ENCODE data around the gene HSPBAP1.
"Not testable (repeated sequence)": the region's sequence is repeated elsewhere in the genome, so short reads cannot be mapped to it uniquely, and the experiment has no call there.

HSPBAP1 gene

DNA sequence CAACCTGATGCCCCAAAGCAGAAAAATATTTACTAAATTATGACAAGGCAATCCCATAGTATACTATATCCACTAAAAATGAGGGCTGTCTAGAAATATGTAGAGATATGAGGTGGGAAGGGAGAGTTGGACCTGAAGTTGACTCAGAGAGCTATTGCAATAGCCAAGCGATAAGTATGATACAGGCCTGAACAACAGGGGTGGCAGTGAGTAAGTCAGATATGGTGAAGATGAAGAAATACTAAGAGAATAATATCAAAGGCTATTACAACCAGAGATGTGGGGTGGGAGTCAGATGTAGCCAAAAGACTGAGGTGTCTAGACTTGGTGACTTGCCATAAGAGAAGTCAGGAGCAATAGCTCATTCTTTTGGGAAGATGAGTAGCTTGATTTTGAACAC, 9.2 kb downstream of the HSPBAP1 start:
- no peak for DNase-seq (ENCODE audit: low read depth)

DNA sequence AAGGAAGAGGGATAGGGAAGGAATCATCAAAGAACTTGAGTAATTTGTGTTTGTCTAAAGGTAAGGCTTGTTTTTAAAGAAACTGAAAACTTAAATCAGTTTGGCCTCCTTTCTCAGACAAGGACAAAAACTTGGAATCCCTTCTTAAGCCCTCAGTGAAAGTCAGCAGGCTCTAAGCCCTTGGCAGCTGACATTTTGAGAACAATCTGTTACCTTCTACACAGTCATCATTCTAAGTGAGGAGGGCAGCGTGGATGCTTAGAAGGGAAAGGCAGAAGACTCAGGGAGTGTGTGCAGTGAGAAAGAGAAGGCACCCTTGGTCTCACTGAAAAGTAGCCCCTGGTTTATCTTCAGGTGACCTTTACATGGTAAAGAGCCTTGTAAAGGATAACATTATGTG, 10.8 kb downstream of the HSPBAP1 start:
- DNase-seq (ENCODE audit: low read depth), result no peak

DNA sequence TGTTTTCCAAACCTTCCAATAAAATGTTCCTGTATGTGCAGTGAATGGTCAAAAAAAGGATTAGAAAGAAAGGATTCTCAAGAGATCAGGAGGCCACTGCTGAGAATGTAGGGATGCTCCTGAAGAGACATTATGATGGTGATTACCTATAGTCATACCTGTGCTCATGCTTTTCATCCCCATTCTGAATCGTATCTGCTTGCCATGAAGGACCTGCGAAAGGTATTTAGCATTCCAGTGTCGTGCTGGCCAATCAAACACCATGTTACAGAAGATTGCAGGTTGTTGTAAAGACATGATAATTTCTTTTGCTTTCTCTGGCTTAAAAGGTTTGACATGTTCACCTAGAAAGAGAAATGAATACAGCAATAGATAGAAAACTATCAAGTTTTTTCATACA, 16.1 kb downstream of the HSPBAP1 start:
- DNase-seq (ENCODE audit: low read depth), result no peak

DNA sequence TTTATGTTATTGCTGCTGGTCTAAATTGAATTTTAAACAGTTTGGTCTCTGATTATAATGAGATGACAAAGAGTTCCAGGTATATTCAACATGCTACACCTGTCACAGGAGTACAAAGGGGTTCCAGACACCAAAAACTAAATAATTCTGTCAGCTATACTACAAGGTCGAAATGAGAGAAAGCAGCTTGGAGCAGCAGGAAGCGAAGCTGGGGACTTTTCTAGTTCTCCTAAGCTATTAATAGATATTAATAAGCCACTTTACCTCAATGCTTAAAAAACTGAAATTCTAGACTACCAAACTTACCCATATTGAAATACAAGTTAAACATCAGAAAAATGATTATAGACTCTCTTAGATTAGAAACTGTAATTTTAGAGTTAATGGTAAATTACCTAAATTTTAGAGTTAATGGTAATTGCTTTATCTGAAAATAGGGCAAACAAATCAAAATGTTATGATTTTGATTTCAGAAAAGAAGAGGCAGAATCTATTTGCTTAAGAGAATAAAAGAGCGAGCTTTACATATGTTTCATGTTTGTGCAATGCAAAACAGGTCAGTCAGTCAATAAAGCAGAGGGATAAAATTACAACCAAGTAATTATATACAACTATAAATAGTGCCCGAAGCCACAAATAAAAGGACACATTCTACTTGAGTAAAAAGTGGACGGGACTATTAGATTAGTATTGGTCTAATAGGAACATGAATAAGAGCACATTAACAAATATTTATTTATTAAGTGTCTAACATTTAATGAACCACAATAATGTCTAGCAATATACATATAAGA, 16.8 kb downstream of the HSPBAP1 start:
- DNase-seq (ENCODE audit: low read depth), result no peak

DNA sequence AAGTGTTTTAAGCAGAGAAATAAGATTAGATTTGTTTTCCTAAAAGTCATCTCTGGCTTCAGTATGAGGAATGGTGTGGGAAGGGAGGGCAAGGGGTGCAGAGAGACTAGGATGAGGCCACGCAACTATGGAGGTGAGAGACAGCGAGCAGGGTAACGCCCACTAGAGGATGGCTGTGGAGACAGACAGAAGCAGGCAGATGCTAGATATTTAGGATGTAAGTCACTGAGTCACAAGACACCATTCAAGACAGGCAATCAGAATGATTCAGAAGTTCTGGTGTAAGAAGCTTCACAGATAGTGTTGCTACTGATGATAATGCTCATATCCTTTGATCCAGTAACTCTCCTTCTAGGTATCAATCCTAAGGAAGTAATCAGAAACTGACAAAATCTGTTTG, 19.1 kb downstream of the HSPBAP1 start:
- DNase-seq (ENCODE audit: low read depth), result no peak

DNA sequence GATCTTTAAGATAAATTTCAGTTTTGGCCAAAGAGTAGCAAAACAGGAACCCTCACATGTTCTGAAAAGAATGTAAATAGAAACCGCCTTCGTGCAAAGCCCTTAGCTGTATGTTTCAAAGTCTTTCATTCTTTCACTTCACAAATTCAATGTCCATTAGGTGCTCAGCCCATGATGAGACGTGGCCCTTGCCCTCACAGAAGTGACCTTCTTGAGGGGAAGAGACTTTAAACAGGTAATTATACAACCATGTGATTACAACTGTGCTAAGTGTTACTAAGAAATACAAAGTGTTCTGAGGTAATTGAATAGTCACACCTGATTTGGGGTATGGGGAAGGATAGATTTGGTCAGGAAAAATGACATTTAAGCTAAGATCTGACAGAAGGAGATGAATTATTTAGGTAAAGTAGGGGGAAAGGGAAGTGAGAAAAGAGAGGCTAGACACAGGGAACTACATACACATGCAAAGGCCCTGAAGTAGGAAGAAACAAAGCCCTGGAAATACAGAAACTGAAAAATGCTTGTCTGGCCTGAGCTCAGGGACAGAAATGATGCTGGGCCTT, 19.6 kb downstream of the HSPBAP1 start:
- no peak for DNase-seq (ENCODE audit: low read depth)

DNA sequence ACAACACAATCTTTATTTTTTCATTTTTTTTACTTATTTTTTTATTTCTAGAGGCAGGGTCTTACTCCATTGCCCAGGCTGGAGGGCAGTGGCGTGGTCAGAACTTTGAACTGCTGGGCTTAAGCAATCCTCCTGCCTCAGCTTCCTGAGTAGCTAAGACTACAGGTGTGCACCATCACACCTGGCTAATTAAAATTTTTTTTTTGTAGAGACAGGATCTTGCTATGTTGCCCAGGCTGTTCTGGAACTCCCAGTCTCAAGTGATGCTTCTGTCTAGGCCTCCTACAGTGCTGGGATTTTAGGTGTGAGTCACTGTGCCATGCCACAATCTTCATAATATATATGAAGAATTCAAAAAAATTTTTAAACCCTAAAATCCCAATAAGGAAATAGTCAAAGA, 20.8 kb downstream of the HSPBAP1 start:
- no peak for DNase-seq (ENCODE audit: low read depth)

DNA sequence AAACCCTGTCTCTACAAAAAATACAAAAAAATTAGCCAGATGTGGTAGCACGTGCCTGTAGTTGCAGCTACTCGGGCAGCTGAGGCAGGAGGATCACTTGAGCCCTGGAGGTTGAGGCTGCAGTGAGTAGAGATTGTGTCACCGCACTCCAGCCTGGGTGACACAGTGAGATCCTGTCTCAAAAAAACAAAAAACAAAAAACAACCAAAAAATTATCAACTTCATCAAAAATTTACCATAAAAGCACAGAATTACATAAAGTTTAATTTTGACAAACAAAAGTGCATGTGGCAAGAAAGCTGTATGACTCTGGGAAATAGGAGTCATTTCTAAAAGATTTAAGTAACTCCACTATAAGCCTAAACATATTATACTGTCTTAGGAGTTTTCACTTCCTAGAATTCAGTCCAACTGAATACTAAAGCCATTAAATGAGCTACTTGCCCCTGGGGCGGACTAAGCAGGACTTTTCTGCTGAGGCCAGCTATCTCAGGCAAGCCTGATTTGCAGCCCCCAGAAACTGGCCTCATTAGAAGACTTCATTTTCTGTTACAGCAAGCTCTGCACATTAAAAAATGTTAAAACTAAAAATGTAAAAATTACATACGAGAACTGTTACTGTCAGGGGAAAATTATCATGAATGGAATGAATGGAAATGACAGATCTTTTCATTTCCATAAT, 23.0 kb downstream of the HSPBAP1 start:
- DNase-seq (ENCODE audit: low read depth), result no peak

DNA sequence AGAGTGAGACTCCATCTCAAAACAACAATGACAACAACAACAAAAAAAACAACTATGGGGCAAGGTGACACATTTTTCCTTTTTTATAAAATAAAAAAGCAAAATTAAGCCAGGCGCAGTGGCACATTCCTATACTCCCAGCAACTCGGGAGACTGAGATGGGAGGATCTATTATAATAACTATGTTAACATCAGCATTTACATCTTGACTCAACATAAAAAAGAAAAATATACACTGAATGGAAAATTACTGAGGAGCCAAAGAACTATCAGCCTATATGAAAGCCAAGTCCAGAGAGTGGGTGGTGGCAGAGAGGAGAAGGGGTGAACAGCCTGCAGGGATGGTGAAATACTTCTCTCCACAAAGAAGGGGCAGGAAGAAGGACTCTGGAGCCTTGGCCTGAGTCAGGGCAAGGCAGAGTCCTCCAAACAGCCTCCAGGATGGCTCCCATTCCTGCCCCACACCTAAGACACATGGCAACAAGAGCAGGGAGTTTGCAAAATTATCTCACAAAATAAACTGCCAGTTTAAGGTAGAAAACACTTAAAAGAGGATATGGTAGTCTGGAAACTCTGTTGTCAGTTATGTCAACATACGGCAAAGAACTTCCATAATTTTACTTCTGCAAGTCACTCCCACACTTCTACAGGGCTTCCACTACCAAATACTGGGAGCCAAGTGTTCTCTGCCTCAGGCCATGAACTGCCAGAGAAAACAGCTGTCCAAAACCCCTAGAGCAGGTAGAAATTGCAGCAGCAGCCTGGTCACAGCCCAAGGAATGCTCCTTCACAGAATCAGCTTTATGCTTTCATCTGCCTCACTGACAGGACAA, 25.9 kb downstream of the HSPBAP1 start:
- no peak for DNase-seq (ENCODE audit: low read depth)

DNA sequence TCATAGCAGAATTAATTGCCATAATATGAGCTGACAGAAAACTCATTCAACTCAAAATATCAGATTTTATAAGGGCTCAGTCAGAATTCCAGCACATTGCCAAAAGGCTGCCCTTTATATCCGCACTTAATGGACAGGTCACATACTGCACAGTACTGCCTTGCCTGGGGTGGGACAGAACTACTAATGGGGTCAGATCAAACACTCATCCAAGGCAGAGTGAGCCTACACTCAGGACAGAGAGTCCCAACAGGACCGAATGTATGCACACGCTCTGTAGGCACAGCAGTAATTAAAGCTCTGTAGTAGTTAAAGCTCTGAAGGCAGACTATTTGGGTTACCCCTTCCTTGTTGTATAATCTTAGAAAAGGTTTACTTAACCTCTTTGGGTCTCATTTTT, 27.2 kb downstream of the HSPBAP1 start:
- no peak for DNase-seq (ENCODE audit: low read depth)

DNA sequence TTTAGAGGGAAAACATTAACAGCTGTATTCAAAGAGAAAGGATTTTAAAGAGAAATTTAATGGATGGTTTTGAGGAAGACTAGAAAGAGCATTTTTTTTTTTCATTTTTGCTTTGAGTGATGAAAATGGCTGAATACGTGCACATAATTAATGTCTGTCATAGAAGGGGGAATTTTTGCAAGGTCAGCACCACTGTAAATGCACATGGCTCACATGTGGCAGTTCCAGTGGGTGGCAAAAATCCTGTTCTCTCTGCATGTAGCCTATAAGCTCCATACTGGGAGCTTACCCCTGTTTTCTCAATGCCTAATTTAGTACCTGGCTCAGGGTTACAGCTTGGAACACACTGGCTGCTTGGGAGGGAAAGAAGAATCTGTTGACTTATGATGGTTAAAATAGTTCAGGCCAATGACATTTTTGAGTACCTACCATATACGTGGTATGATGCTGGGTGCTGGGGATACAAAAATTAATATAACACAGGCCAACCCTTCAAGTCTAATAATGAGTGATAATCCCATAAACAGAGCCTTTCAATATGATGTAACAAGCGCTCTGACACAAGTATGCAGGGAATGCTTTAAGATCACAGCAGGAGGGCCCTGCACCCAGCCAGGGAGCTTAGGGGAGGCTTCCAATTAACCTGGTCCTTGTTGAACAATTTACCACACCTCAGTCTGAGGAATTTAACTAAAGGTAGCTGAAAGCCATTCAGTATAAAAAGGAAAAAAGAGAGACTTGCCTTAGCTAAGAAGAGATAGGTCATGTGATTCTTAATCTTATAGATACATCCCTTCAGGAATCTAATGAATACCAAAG, 33.0 kb downstream of the HSPBAP1 start:
- no peak for DNase-seq (ENCODE audit: low read depth)

DNA sequence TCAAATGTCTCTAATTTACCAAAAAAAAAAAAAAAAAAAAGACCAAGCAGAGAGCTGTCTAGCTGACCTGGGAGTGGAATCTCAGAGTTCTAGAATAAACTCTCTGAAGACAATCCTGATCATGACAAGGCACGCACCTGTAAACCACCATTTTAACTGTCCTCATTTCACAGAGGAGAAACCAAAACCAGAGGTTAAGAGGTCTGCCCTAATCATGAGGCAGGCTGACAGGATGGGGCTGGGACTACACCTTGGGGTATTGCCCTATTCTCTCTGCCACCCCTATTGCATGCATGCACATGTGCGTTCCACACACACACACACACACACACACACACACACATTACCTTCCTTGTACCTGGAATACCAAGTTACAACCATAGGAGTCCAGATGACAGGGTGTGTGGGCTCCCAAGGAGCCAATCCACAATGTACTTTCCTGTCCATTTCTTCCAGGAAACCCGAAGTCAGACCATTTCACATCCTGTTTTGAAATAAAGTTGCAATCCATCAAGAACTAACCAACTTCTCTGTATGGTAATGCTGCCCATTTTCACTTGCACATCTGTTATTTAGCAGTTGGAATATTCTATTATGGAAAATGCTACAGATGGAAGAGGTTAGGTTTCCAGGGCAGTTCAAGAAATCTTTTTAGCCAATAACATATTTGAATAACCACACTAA, 34.6 kb downstream of the HSPBAP1 start:
- no peak for DNase-seq (ENCODE audit: low read depth)

DNA sequence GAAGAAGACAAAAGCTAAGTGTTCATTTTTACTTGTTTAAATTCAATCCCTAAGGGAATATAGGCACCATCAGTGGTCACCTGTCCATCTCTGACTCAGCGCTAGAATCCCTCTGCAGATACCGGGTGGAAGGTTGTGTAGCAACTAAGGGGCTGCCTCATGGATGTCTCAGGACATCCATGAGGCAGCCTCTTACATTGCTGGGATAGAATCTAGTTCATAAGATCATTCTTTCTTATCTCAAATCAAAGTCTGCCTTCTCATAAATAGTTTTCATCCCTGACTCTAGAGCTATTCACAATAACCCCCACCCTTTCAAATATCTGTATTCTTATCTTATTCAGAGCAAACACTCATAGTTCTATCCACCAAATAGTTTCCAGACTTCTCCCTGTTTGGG, 38.1 kb downstream of the HSPBAP1 start:
- no peak for DNase-seq (ENCODE audit: low read depth)

DNA sequence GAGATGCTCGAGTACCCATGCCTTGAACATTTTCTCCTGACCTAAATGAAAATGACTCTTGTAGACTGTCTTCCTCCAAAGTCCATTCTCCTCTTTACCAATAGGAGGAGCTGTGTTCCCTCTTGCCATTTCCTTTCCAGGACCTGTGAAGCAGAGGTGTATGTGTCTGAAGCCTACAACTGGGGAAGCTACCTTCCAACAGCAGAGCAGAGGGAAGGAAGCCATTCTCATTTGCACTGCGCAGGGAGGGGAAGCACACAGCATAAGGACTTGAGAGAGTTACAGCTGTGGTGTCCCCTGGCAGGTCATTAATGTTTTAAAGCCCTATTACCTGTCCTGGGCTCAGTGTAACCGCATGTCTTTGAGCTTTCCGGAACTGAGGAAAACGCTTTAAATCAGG, 38.7 kb downstream of the HSPBAP1 start:
- DNase-seq (ENCODE audit: low read depth), result no peak

DNA sequence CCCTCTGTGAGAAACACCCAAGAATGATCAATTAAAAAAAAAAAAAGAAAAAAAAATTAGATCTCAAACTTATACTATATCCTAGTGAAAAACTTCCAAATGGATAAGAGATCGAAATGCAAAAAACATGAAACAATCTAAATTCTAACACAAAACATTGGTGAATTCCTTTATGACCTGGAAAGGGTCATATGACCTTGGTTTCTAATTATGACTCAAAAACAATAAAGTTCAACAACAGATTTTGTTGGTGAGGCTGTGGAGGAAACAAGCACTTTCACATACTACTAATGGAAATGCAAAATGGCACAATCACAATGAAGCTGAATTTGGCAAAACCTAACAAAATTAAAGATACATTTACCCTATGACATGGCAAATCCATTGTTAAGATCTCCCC, 45.3 kb downstream of the HSPBAP1 start:
- no peak for DNase-seq (ENCODE audit: low read depth)

DNA sequence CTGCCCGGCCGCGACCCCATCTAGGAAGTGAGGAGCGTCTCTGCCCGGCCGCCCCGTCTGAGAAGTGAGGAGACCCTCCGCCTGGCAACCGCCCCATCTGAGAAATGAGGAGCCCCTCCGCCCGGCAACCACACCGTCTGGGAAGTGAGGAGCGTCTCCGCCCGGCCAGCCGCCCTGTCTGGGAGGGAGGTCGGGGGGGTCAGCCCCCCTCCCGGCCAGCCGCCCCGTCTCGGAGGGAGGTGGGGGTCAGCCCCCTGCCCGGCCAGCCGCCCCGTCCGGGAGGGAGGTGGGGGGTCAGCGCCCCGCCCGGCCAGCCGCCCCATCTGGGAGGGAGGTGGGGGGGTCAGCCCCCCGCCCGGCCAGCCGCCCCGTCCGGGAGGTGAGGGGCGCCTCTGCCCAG, 46.3 kb downstream of the HSPBAP1 start:
- not testable (repeated sequence) for DNase-seq (ENCODE audit: low read depth)

DNA sequence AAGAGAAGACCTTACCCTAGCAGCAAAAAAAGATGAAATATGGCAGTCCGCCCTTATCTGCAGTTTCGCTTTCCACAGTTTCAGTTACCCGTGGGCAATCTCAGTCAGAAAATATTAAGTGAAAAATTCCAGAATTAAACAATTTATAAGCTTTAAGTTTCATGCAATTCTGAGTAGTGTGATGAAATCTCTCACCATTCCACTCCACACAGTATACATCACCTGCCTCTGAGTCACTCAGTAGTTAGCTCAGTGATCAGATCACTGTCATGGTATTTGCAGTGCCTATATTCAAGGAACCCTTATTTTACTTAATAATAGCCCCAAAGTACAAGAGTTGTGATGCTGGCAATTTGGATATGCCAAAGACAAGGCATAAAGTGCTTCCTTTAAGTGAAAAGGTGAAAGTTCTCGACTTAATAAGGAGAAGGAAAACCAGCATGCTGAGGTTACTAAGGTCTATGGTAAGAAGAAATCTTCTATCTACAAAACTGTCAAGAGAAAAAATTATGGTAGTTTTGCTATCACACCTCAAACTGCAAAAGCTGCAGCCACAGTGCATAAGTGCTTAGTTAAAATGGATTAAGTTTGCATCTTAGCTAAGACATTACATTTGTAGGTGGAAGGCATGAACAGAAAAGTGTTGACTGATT, 48.1 kb downstream of the HSPBAP1 start:
- DNase-seq (ENCODE audit: low read depth), result no peak

DNA sequence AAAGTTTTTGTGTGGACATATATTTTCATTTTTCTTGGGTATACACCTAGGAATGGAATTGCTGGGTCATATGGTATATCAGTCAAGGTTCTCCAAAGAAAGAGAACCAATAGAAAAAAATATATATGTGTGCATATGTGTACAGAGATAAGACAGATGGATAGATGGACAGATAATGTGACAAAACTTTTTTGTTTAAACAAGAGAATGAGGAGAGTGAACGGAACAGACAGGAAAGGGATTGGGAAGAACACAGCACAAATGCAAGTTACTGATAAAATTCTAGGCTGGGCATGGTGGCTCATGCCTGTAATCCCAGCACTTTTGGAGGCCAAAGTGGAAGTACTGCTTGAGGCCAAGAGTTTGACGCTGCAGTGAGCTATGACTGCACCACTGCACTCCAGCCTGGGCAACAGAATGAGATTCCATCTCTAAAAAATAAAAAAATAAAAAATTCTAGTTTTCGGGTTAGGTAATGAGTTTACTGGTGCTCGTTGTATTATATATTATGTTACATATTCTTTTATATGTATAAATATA, 50.0 kb downstream of the HSPBAP1 start:
- DNase-seq (ENCODE audit: low read depth), result no peak

DNA sequence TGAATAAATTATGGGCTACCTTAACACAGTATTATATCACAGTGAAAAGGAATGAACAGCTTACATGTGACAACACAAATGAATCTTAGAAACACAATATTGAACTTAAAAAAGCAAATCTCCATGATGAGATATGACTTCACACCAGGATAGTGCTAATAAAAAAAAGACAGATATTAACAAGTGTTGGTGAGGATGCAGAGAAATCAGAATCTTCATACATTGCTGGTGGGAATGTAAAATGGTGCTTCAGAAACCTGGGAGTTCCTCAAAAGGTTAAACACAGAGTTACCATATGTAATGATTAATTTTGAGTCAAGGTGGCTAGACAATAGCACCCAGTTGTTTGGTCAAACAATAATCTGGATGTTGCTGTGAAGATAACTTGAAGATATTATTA, 51.4 kb downstream of the HSPBAP1 start:
- no peak for DNase-seq (ENCODE audit: low read depth)

DNA sequence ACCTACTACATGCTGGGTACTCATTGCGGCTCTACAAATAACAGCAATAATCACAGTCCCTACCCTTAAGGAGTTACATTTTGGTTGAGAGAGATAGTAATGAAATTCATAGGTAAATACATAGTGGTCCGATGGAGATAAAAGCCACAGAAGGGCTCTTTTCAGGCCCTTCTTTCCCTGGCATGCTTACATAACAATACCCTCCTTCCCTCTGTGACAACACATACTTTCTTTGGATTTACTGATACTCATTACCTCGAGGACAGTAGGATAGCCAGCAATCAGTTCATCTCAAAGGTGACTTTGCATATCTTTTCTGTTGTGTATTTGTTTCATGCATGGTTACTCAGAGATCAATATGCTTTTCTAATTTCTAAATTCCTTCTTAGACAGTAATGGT, 54.5 kb downstream of the HSPBAP1 start:
- no peak for DNase-seq (ENCODE audit: low read depth)

Measured in stimulated activated CD8-positive, alpha-beta memory T cell treated with anti-CD3 and anti-CD28 coated beads, Interleukin-7, amount 100 ng/mL, for 24 hours (primary cell).